HG02852 (cell line): ENCODE results near the gene PRR23B.
"Not testable (repeated sequence)": the region's sequence is repeated elsewhere in the genome, so short reads cannot be mapped to it uniquely, and the experiment has no call there.

Source experiments
- ATAC-seq: cut with Tn5 transposase; IDR thresholded peaks from one replicate; pipeline ENCODE4 v1.9.1; 2021; ENCODE audit warnings: mild to moderate bottlenecking, moderate library complexity; ENCODE audit not compliant: unreplicated experiment

The PRR23B gene

DNA sequence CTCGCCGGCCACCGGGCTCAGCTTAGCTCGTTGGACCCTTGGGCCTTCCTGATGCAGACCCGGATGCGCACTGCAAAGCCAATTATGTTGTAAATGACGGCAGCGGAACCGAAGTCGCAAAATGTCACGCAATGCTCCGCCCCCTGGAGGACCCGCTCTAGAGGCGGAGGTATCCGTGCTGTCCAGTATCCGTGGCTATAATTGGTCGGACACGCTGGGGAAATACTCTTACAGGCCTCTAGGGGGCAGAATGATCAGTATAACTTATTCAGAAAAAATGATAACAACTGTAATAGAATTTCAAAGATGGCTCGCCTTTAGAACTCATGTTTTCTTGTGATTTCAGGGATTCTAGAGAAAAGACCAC is at the start of gene PRR23B:
TSS of gene PRR23B (minus strand) at position 59 of the 367 bp plus-strand sequence. CDS start 265 bp downstream, outside the sequence.
- no peak for ATAC-seq

DNA sequence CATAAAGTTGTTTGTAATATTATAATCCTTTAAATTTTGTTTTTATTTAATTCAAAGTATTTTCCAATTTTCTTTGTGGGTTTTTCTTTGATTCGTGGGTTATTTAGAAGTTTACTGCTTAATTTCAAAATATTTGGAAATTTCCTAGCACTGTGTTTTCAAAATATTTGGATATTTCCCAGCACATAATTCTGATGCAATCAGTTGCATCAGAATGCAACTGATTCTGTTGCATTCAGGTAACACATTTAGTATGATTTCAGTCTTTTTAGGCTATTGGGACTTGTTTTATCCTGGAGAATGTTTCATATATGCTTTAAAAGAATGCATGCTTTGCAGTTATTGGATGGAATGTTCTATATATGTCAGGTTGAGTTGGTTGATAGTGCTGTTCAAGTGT is 42.2 kb upstream of the PRR23B start:
- ATAC-seq: no peak

DNA sequence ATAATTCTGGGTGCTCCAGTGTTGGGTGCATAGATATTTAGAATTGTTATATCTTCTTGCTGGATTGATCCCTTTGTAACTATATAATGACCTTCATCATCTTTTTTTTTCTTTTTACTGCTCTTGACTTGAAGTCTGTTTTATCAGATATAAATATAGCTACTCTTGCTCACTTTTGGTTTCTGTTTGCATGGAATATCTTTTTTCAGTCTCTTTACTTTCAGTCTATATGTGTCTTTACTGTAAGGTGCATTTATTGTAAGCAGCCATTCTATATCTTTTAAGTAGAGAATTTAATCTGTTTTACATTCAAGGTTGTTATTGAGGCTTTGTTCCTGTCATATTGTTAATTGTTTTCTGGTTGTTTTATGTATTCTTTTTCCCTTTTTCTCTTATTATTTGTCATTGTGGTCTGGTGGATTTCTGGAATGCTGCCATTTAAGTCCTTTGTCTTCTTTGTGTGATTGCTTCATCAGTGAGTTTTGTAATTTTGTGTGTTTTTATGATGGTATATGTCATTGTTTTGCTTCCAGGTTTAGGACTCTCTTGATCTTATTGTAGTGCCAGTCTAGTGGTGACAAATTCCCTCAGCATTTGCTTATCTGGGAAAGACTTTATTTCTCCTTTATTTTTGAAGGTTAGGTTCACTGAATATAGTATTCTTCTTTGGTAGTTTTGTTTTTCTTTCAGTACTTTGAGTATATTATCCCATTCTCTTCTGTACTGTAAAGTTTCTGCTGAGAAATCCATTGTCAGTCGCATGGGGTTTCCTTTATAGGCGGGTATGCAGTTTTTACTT is 32.3 kb upstream of the PRR23B start:
- ATAC-seq: no peak

DNA sequence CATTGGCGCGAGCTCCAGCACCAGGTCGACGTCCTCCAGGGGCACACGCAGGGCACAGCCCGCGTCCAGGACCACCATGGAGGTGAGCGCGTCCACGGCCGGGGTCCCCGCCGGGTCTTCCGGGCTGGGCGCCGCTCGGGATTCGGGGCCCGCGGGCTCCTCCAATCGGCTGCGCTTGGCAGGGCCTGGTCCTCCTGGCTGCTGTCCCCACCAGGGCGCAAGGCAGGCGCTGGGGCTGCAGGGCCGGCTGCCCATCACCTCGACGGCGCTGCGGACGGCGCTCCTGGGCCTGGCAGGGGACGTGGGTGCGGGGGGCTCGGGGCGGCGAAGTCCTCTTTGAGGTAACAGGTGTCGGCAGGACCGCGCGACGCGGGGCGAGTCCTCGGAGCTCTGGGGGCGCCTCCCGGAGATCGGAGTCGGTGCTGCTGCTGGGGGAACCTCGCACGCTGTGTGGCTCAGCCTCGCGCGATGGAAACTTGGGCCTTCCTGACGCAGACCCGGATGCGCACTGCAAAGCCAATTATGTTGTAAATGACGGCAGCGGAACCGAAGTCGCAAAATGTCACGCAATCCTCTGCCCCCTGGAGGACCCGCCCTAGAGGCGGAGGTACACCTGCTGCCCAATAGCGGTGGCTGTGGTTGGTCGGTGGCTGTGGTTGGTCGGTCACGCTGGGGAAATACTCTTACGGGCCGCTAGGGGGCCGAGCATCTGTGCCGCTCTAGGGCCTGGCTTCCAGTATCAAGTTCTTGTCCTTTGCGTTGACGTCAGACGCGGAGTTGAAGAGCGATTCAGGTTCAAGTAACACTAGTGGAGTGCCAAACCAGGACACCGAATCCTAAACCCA is 23.9 kb upstream of the PRR23B start, which contains the start of gene PRR23C:
TSS of gene PRR23C (minus strand) at position 527 of the 845 bp plus-strand sequence. CDS start at position 255, 272 bp downstream.
- no peak for ATAC-seq

DNA sequence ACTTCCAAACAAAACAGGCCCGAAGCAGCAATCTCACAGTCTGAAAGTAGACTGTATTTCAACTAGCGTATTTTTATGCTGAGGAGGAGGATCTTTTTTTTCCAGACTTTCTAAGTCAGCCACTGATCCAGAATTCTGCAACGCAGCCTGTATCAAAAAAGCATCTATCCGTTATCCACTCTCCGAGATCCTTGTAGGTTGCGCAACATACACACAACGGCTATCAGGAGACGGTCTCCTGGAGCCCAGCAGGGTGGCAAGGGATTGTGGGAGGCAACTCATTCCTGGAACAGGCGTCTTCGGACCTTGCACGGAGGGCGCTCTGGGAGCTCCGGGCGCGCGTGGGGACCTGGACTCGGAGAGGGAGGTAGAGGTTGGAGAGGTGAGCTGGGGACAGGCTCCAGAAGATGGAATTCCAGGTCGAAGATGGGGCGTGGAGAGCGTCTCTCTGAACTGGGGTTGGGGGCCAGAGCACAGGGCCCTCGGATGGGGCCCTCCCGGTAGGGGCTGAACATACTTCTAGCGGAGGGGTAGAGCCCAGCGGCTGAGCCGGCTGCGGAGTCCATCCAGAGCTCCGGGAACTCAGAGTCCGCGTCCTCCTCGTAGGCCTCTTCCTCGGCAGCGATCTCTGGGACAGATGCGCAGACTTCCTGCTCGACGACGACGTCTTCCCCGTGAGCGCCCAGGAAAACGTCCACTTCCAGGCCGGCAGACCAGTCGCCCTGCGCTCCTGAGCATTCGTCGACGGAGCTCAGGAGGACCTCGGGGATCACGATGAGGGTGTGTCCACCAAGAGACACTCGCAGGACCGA is 23.0 kb upstream of the PRR23B start:
- ATAC-seq: no peak

DNA sequence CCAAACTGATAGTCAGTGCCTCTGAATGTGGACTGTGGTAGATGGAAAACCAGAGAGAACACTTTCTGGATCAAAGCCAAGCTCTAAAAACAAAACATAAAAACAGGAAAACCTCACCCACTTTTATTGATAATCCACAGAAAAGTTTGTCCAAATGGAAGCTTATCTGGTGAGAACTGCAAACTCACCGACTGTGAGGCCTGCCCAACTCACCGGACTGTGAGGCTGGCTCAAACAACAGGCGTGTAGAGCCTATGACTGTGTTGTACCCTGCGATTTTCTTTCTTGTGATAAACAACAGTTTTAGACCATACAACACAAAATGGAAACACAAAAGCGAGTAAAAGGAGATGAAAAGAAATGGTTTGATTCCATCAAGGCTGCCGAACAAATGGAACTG is 16.8 kb upstream of the PRR23B start:
- no peak for ATAC-seq

DNA sequence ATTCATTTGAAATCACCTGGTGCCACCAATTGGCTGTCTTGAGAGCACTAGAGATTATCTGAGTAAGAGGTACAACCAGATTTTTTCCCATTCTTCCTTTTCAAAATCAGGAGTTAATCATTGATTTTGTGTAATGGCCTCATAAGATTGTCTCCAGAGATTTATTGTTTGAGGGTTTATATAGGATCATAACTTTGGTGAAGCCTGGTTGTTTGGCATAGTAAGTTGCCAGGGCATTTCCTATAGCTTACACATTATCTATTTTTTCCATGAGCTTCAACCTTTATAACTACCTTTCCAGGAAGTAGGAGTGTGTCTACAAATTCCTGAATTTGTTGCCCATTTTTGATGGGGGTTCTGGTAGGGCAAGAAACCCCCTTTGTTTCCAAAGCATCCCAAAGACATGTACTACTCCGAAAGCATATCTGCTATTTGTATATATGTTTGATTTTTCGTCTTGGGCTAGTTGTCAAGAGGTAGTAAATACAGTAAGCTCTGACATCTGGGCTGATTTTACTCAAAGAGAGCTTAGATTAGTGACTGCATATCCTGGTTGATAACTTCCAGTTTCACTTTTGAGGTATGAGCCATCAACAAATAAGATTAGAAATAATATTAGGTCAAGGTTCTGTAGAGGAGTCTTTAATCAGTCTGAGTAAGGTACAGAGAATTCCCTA is 11.7 kb upstream of the PRR23B start:
- ATAC-seq: no peak

DNA sequence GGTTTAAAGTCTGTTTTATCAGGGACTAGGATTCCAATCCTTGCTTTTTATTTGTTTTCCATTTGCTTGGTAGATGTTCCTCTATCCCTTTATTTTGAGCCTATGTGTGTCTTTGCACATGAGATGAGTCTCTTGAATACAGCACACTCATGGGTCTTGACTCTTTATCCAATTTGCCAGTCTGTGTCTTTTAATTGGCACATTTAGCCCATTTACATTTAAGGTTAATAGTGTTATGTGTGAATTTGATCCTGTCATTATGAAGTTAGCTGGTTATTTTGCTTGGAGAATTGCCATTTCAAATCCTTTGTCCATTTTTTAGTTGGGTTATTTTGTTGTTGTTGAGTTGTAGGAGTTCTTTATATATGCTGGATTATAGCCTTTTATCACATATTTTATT is 9.8 kb upstream of the PRR23B start:
- not testable (repeated sequence) for ATAC-seq

DNA sequence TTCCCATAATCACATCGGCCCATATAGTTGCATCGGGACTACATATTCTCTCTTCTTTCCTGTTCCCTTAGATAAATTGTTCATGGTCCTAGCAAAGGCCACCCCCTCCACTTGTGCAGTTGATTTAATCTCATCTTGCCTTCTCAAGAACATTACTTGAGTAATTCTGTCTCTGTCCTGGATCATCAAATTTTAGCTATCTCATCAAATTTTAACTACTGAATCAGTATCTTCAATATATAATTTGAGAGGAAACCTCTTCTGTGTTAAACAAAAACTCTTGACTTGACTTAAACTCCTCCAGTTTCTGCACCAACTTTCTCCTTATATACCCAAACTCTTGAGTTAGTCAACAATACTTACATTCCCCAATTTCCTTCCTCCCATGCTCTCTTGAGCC is 4.2 kb upstream of the PRR23B start:
- ATAC-seq: no peak

DNA sequence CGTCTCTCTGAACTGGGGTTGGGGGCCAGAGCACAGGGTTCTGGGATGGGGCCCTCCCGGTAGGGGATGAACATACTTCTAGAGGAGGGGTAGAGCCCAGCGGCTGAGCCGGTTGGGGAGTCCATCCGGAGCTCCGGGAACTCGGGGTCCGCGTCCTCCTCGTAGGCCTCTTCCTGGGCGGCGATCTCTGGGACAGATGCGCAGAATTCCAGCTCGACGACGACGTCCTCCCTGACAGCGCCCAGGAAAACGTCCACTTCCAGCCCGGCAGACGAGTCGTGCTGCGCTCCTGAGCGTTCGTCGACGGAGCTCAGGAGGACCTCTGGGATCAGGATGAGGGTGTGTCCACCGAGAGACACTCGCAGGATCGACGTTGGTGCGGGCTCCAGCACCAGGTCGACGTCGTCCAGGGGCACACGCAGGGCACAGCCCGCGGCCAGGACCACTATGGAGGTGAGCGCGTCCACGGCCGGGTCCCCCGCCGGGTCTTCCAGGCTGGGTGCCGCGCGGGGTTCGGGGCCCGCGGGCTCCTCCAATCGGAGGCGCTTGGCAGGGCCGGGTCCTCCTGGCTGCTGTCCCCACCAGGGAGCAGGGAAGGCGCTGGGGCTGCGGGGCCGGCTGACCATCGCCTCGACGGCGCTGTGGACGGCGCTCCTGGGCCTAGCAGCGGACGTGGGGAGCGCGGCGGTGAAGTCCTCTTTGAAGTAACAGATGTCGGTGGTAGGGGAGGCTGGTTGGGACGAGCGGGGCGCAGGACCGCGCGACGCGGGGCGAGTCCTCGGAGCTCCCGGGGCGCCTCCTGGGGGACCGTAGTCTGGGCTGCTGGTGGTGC is 474 bp downstream of the PRR23B start:
- ATAC-seq: no peak

DNA sequence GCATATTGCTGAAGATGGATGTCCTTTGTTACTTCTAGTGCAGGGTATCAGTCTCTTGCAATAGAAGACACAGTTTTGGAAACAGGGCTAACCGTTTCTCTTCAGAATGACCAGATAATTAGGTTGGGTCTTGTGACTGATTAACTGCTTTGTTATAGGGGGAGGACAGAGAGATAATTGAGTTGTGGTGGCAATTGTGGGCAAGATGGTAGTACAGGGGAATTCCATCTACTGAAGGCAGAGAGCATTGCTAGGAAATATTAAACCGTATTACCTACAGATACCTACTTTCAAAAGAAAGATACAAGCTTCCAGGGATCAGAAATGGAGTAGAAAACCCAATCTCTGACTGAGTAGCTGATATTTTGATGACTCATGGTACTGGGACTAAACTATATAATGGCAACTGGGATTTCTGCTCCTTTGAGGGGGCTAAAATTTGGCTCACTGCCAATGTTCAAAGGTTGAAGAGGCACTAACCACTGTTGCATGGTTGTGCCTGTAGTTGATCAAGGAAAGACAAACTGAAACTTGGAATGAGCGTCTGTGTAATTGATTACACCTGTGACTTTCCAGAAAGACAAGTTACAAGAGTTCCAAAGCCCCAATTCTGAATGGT is 4.2 kb downstream of the PRR23B start:
- ATAC-seq: no peak

DNA sequence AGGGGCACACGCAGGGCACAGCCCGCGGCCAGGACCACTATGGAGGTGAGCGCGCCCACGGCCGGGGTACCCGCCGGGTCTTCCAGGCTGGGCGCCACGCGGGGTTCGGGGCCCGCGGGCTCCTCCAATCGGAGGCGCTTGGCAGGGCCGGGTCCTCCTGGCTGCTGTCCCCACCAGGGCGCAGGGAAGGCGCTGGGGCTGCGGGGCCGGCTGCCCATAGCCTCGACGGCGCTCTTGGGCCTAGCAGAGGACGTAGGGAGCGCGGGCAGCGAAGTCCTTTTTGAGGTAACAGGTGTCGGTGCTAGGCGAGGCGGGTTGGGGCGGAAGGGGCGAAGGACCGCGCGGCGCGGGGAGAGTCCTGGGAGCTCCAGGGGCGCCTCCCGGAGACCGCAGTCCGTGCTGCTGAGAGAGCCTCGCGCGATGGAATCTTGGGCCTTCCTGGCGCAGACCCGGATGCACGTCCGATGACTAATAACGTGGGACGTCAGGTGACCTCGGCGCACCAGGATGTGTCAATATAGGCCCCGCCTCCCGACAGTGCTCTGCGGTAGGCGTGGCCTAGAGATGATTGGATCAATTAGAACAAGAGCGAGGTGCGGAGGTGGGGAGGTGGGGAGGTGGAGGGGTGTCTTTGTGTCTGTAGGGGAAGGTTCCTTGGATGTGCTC is 14.5 kb downstream of the PRR23B start, which contains the start of gene PRR23A:
TSS of gene PRR23A (minus strand) at position 218 of the 666 bp plus-strand sequence. CDS start at position 218, 0 bp downstream.
- no peak for ATAC-seq

DNA sequence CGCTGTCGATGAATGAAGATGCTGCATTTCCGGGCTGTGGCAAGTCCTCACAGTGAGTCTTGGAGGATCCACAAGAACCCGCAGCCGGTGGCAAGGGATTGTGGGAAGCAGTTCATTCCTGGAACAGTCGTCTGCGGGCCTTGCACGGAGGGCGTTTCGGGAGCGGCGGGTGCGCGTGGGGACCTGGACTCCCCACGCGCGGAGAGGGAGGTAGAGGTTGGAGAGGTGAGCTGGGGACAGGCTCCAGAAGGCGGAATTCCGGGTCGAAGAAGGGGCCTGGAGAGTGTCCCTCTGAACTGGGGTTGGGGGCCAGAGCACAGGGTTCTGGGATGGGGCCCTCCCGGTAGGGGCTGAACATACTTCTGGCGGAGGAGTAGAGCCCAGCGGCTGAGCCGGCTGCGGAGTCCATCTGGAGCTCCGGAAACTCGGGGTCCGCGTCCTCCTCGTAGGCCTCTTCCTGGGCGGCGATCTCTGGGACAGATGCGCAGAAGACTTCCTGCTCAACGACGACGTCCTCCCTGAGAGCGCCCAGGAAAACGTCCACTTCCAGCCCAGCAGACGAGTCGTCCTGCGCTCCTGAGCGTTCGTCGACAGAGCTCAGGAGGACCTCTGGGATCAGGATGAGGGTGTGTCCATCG is 15.3 kb downstream of the PRR23B start:
- ATAC-seq: no peak

DNA sequence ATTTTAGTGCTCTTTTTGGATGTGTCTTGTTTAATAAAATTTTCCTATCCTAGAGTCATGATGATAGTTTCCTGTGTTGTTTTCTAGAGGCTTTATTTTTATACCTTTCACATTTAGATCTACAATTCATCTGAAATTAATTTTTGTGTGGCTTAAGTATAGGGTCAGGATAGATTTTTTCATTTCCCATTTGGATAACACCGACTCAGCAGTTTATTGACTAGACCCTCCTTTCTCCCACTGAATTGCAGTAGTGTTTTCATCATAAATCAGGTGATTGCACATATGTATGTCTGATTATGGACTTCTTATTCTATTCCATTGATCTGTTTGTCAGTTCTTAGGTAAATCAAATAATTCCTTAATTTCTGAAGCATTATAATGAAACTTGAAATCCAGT is 25.0 kb downstream of the PRR23B start:
- ATAC-seq: no peak

DNA sequence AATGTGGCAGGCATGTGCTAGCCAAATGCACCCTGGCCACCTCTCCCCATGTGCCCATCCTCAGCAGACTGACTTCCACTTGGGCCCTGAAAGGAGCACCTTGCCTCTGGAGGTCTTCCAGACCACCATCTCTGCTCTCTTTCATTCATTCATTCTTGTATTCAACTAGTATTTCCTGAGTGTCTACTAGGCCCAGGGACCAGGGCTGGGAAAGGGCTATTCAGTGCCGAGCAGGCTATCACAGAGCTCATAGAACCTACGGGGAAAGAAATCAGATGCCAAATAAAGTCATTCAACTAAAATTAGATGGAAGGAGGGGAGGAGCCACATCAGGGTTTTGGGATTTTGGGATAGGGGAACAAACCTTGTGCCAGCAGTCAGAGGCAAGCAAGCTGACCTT is 33.5 kb downstream of the PRR23B start:
- ATAC-seq: no peak

DNA sequence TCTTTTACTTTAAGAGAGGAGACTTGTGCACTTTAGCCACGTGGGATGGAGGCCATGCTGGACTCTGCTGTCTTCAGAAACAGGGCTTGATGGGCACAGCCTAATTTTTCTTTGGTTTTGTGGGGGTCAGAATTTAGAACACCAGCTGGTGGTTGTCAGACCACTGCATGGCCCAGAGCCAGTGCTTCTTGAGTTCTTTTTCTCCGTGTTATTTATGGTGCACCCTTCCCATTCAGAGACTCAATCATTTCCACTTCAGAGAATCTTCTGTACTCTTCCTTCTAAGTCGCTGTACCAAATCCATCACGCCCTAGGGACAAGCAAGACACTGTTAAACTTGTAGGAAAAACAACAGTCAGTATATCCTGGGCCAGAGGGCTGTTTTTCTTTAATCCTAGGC is 34.8 kb downstream of the PRR23B start:
- ATAC-seq: no peak

DNA sequence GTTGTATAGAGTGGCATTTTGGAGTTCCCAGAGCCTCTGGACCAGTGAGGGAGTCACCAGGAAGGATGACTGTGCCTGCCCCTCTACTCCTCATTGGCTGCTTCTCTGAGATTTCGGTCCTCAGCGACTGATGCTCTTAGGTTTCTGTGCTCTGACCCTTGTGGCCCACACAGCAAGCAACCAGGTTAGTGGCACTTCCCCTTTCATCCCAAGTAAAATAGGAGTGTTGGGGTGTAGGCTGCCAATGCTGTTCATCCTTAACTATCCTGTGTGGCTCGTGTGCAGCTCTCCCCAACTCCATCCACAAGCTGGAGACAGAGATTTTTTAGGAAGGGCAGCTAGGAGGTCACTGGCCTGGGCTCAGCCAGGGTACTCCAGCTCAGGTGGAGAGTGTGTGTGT is 35.9 kb downstream of the PRR23B start:
- no peak for ATAC-seq

DNA sequence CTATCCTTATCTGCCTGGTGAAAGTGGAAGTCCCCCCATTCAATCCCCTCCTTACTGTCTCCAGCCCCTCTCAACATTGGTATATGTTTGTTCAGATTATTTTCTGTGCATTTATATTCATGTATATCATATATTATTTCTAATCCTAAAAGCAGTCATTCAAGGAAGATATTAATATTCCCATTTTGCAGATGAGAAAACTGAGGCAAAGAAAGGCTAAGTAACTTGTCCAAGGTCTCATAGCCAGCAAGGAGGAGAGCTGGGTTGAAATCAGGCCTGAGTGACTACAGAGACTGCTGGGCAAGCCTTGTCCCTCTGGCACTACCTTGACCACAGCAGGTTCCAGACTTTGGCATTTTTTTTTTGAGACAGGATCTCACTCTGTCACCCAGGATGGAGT is 44.7 kb downstream of the PRR23B start:
- ATAC-seq: no peak
